T-cell (primary cell): ENCODE results near the gene VARS1. TPM values are rescaled to one million over a fixed set of nuclear protein-coding genes. Genes with fewer than 3 reads are reported as not detected.
"Not testable (repeated sequence)": the region's sequence is repeated elsewhere in the genome, so short reads cannot be mapped to it uniquely, and the experiment has no call there.

Experiments
- ATAC-seq, 4 experiments: fragments of 200-7000 bp in 3 of 4; fragments of 150-1000 bp in 1 of 4; cut with Tn5 transposase; replicated peaks in 1 of 4; 1 replicate in 3 of 4; 2 replicates in 1 of 4; pipeline ENCODE4 v1.10.0; 2021; ENCODE audit warnings: moderate library complexity in 3 of 4, mild to moderate bottlenecking in 2 of 4, moderate number of reproducible peaks in 1 of 4
- CTCF ChIA-PET, 2 donors: fragments of 300-600 bp; sonication (Branson Sonifier 250); formaldehyde crosslinking; loops; one replicate each; lab custom pipeline; 2022; ENCODE audit warnings: antibody characterized with exemption in 2 of 2; lab: Charles Lee
- POLR2A ChIA-PET, 2 donors: fragments of 300-600 bp; sonication (Branson Sonifier 250); formaldehyde crosslinking; loops; one replicate each; lab custom pipeline; 2022; ENCODE audit warnings: antibody characterized with exemption in 2 of 2; lab: Charles Lee
- DNase-seq, 35 experiments: peaks; one replicate each; pipeline versions ENCODE4 v3.0.0 to v3.0.0-alpha.2; 2013 to 2023
- H3K27ac ChIP-seq: one replicate; pipeline ENCODE4 v1.5.1; 2013; ENCODE audit warnings: low read length
- H3K27me3 ChIP-seq, 2 experiments: replicated peaks in 1 of 2; 1 replicate in 1 of 2; 2 replicates in 1 of 2; pipeline versions ENCODE4 v1.6.1 to v1.7.0; 2013; ENCODE audit warnings: low read length in 1 of 2, mixed read lengths in 1 of 2; ENCODE audit not compliant: control insufficient read depth in 2 of 2, insufficient read depth in 2 of 2; ENCODE audit errors: extremely low read depth in 1 of 2
- H3K36me3 ChIP-seq, 2 donors: 1 replicate in 1 of 2; 2 replicates in 1 of 2; pipeline versions ENCODE4 v1.6.1 to v1.7.0; 2013; ENCODE audit warnings: low read length in 1 of 2; ENCODE audit not compliant: control insufficient read depth in 2 of 2, insufficient read depth in 1 of 2; ENCODE audit errors: extremely low read depth in 1 of 2
- H3K4me1 ChIP-seq, 2 experiments: 1 replicate in 1 of 2; 2 replicates in 1 of 2; pipeline versions ENCODE4 v1.6.1 to v1.7.0; 2013; ENCODE audit warnings: low read length in 2 of 2, mixed read lengths in 1 of 2; ENCODE audit not compliant: insufficient read depth in 2 of 2, control insufficient read depth in 1 of 2; ENCODE audit errors: extremely low read depth in 1 of 2
- H3K4me3 ChIP-seq, 2 donors: 1 replicate in 1 of 2; 2 replicates in 1 of 2; pipeline versions ENCODE4 v1.5.1 to v1.7.0; 2013; ENCODE audit warnings: mild to moderate bottlenecking in 2 of 2, low read length in 1 of 2, moderate library complexity in 1 of 2; ENCODE audit not compliant: control insufficient read depth in 1 of 2; ENCODE audit errors: extremely low read depth in 1 of 2
- H3K9me3 ChIP-seq: 2 replicates; pipeline ENCODE4 v1.7.0; 2013
- H3K27ac Mint-ChIP-seq, 2 donors: one replicate each; pipeline ENCODE4 v1.8.0; 2020 to 2021; ENCODE audit warnings: mild to moderate bottlenecking in 2 of 2, mixed read lengths in 2 of 2
- H3K27me3 Mint-ChIP-seq, 2 donors: one replicate each; pipeline ENCODE4 v1.8.0; 2021 to 2022; ENCODE audit warnings: mixed read lengths in 2 of 2
- H3K36me3 Mint-ChIP-seq: one replicate; pipeline ENCODE4 v1.8.0; 2021; ENCODE audit warnings: mixed read lengths
- H3K4me1 Mint-ChIP-seq, 3 donors: one replicate each; pipeline ENCODE4 v1.8.0; 2020 to 2022; ENCODE audit warnings: mixed read lengths in 3 of 3, mild to moderate bottlenecking in 1 of 3
- H3K4me3 Mint-ChIP-seq, 3 donors: one replicate each; pipeline ENCODE4 v1.8.0; 2020 to 2022; ENCODE audit warnings: mild to moderate bottlenecking in 3 of 3, mixed read lengths in 3 of 3, moderate library complexity in 3 of 3
- H3K9me3 Mint-ChIP-seq, 3 donors: one replicate each; pipeline ENCODE4 v1.8.0; 2020 to 2022; ENCODE audit warnings: mixed read lengths in 3 of 3
- WGBS: methylation state at CpG from one replicate; pipeline ENCODE4 v1.1.5; 2013; ENCODE audit warnings: missing lambda C conversion rate; ENCODE audit not compliant: insufficient coverage; 5-methylcytosine and 5-hydroxymethylcytosine counted together
- total RNA-seq, 35 experiments: library from RNA in 6 of 35; stranded (reverse) in 6 of 35; fragments of 120-200 nt in 1 of 35; gene quantifications; one replicate each; pipeline versions ENCODE4 v1.2.1 to v1.2.4 and lab custom pipeline; 2013 to 2026

VARS1 gene
- total RNA-seq, 5 donors from 2014 or later (not counting 1 experiment from before 2014, with no cell fraction given) = 44.4 to 71.0 (median 62.5) TPM

DNA sequence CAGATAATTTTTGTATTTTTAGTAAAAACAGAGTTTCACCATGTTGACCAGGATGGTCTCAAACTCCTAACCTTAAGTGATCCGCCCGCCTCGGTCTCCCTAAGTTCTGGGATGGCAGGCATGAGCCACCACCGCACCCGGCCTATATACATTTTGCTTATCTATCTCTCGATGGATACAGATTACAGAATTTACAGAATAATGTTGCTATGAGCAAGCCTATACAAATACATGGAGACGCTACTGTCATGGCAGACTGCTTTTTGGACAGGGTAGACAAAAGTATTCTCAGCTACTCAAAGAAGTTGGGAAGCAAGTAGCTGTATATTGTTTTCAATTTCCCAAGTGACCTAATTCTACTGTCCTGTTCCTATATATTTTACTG lies 17.9 kb upstream of the VARS1 start:
- Mint-ChIP-seq H3K4me1 (peaks cover 29 to 50% (median 34%) of the 10 kb centered on the region in 3 donors), H3K27me3 (no peaks in the 10 kb centered on the region), H3K4me3 (peak overlapping the region; percentile 70 to 92 (median 90)), H3K27ac (peak overlapping the region; percentile 86 to 90), H3K9me3 (no peaks in the 10 kb centered on the region), H3K36me3 (peaks cover 19% of the 10 kb centered on the region)
- DNase-seq (no peak), ATAC-seq (no peak)
- Histone ChIP-seq H3K27ac (no peak overlapping the region), H3K36me3 (peaks cover 8 to 22% of the 10 kb centered on the region in 2 donors), H3K4me3 (peak overlapping the region in 1 of 2 donors; percentile 90), H3K27me3 (no peaks in the 10 kb centered on the region), H3K9me3 (no peaks in the 10 kb centered on the region), H3K4me1 (peaks cover 8 to 32% of the 10 kb centered on the region in 2 experiments)
- CTCF ChIA-PET = interaction anchor here (0.6 to 1.1 kb wide), 2 partner anchors 17 to 99 kb away, joined by 3 to 6 read pairs; no protein-coding TSS in a partner anchor
- POLR2A ChIA-PET = no interaction called here
- no CpG with 5 or more reads among the region's 7 CpGs for WGBS

DNA sequence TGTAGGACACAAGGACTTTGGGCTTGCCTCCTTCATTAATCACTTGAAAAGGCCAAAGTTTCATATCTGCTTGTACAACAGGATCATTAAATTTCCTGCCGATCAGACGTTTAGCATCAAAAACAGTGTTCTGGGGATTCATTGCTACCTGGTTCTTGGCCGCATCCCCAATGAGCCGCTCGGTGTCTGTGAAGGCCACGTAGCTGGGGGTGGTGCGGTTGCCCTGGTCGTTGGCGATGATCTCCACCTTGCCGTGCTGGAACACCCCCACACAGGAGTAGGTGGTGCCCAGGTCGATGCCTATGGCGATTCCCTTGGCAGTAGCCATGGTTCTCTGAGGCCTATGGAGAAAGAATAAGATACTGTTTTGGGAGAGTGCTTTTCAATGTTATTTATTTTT lies 16.1 kb upstream of the VARS1 start:
- ATAC-seq (no peak), DNase-seq (no peak)
- H3K27ac Mint-ChIP-seq = no peak overlapping the region
- POLR2A ChIA-PET = interaction anchor here in 1 of 2 donors (0.7 kb wide), 1 partner anchor 154 kb away, joined by 3 read pairs; no protein-coding TSS in a partner anchor
- Histone ChIP-seq H3K36me3 (peaks cover 8 to 22% of the 10 kb centered on the region in 2 donors), H3K9me3 (no peaks in the 10 kb centered on the region), H3K4me1 (peaks cover 5 to 35% of the 10 kb centered on the region in 2 experiments), H3K27me3 (no peaks in the 10 kb centered on the region), H3K27ac (no peak overlapping the region), H3K4me3 (no peak overlapping the region)
- H3K36me3 Mint-ChIP-seq = peaks cover 19% of the 10 kb centered on the region
- 94% methylated on average over 5 of the region's 12 CpGs for WGBS
- H3K27me3 Mint-ChIP-seq = no peaks in the 10 kb centered on the region
- H3K4me3 Mint-ChIP-seq = no peak overlapping the region
- peaks cover 24 to 42% (median 25%) of the 10 kb centered on the region in 3 donors for H3K4me1 Mint-ChIP-seq
- CTCF ChIA-PET = no interaction called here
- no peaks in the 10 kb centered on the region for H3K9me3 Mint-ChIP-seq

DNA sequence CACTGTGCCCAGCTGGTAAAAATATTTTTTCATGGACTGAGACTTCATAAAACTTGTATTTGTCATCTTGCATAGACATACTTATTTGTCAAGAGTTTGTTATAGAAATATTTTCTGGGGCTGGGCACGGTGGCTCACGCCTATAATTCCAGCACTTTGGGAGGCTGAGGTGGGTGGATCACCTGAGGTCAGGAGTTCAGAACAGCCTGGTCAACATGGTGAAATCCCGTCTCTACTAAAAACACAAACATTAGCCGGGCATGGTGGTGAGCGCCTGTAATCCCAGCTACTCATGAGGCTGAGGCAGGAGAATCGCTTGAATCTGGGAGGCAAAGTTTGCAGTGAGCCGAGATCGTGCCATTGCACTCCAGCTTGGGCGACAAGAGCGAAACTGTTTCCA lies 13.0 kb upstream of the VARS1 start:
- H3K27ac Mint-ChIP-seq, ATAC-seq, H3K4me3 Mint-ChIP-seq, H3K27me3 ChIP-seq, H3K27me3 Mint-ChIP-seq, CTCF ChIA-PET, POLR2A ChIA-PET, H3K9me3 ChIP-seq, H3K27ac ChIP-seq, DNase-seq, H3K9me3 Mint-ChIP-seq, H3K4me3 ChIP-seq: not testable (repeated sequence)
- no CpG with 5 or more reads among the region's 10 CpGs for WGBS
- Histone ChIP-seq H3K36me3 (peaks cover 8 to 25% of the 10 kb centered on the region in 2 donors), H3K4me1 (peaks cover 9 to 45% of the 10 kb centered on the region in 2 experiments)
- Mint-ChIP-seq H3K4me1 (peaks cover 27 to 44% (median 29%) of the 10 kb centered on the region in 3 donors), H3K36me3 (peaks cover 19% of the 10 kb centered on the region)

DNA sequence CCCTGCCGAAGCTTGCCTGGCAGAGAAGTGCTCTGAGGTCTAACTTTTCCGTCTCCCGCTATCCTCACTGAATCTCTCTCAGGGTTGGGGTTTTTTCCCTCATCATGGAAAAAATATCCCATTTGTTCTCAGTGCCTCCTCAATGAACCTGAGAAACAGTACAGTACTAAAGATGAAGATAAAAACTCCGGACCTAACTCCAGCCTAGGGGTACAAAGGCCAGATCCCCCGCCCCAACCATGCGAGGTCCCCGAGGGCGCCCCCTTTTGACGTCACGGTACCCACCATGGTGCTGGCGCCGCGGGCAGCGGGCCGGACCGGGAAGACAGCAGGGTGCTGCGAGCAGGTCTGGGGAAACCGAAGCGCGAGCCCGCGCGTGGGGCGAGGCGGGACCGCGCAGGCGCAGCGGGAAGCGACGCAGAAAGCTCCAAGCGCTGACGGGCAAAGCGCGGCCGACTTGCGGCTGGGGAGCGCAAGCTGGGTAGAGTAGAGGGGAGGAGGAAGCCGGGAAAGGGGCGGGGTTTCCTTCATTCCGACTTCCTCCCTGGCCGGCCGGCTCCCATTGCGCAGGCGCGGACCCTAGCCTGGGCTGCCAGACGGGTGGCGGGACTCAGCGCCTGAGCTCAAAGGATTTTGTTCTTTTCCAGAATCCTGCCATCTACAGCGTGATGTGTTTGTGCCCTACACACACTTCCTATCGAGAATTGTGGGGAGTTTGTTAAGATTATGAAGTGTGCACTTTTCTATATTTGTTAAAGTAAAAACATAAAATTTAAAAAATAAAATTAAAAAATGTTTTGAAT lies 11.1 kb upstream of the VARS1 start, which contains the start of gene LSM2:
TSS of gene LSM2 (minus strand) at position 497 of the 803 bp plus-strand sequence. CDS start at position 288, 209 bp downstream.
- ChIA-PET CTCF (interaction anchor here (0.6 to 1.9 kb wide), 12 partner anchors 8 to 312 kb away, joined by 3 to 9 read pairs (median 4); partner anchors contain the start of genes HSPA1A (in 1 of the 2), HSPA1L (in 1 of the 2), NFKBIL1 (in 1 of the 2) and VARS1 (in 1 of the 2)), POLR2A (interaction anchor here in 1 of 2 donors (0.5 to 1.7 kb wide), 8 partner anchors 9 to 899 kb away, joined by 3 to 5 read pairs (median 4); partner anchors contain the start of genes HSPA1A, HSPA1B, HSPA1L and NEU1)
- H3K4me3 Mint-ChIP-seq = peak within 1 kb of the TSS; percentile 83 to 90 (median 89)
- Histone ChIP-seq H3K9me3 (no peaks in the 10 kb centered on the region), H3K4me1 (peaks cover 8 to 30% of the 10 kb centered on the region in 2 experiments), H3K4me3 (peak within 1 kb of the TSS; percentile 64 to 79), H3K27ac (peak within 1 kb of the TSS; percentile 80), H3K27me3 (no peaks in the 10 kb centered on the region), H3K36me3 (peaks cover 8 to 33% of the 10 kb centered on the region in 2 donors)
- peak; percentile 90 to 98 (median 96) for DNase-seq
- no peaks in the 10 kb centered on the region for H3K9me3 Mint-ChIP-seq
- no peaks in the 10 kb centered on the region for H3K27me3 Mint-ChIP-seq
- peak within 1 kb of the TSS; percentile 91 to 94 for H3K27ac Mint-ChIP-seq
- peaks cover 18 to 33% (median 21%) of the 10 kb centered on the region in 3 donors for H3K4me1 Mint-ChIP-seq
- H3K36me3 Mint-ChIP-seq = peaks cover 25% of the 10 kb centered on the region
- peak; percentile 98 to 99 (median 98) for ATAC-seq
- WGBS = 0% methylated on average over 41 of the region's 51 CpGs

DNA sequence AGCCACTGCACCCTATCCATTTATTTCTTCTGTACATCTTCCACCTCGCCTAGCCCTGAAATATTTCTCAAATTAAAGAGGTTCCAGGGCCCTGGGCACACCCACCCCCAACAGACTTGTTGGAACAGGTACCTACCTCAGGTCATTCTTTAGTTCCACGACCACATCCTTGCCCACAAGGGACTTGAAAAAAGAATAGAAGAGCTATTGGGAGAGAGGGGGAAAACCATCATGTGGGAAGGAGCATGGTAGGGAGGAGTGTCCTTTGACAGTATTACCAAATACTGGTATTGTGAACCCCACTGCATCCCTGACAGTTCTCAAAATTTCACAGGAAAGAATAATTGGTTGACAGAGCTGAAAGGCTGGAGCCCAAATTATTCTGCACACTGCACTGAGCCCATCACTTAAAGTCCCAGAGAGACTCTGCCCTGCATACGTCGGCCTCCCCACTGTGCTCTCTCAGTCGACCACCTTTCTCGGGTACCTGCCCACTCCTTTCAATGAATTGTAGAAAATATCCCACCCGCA lies 10.5 kb upstream of the VARS1 start:
- ChIA-PET POLR2A (interaction anchor here (0.6 to 1.7 kb wide), 5 partner anchors 9 to 91 kb away, joined by 3 to 5 read pairs (median 5); partner anchors contain the start of genes HSPA1A (in 1 of the 2), HSPA1B (in 1 of the 2) and HSPA1L (in 1 of the 2)), CTCF (interaction anchor here (0.6 to 1.6 kb wide), 5 partner anchors 10 to 76 kb away, joined by 3 to 9 read pairs (median 7); partner anchors contain the start of gene VARS1 (in 1 of the 2))
- Mint-ChIP-seq H3K27me3 (no peaks in the 10 kb centered on the region), H3K27ac (peak overlapping the region; percentile 91 to 94), H3K4me1 (peaks cover 20 to 32% (median 21%) of the 10 kb centered on the region in 3 donors), H3K36me3 (peaks cover 24% of the 10 kb centered on the region), H3K9me3 (no peaks in the 10 kb centered on the region), H3K4me3 (peak overlapping the region; percentile 83 to 90 (median 89))
- no peaks in the 10 kb centered on the region for H3K9me3 ChIP-seq
- H3K4me1 ChIP-seq = peaks cover 8 to 29% of the 10 kb centered on the region in 2 experiments
- peaks cover 6 to 27% of the 10 kb centered on the region in 2 donors for H3K36me3 ChIP-seq
- no peak for DNase-seq
- H3K27ac ChIP-seq = peak overlapping the region; percentile 80
- peak overlapping the region; percentile 64 to 79 for H3K4me3 ChIP-seq
- peak in 3 of 4 experiments; percentile 10 to 17 (median 15) for ATAC-seq
- WGBS = 50% methylated on average over 1 of the region's 7 CpGs
- H3K27me3 ChIP-seq = no peaks in the 10 kb centered on the region
